HG03342 (cell line): ENCODE measurements around the gene MEGF6.
A peak's percentile ranks its signal among the peaks of the same experiment; 100 is the strongest.

Source experiments
- ATAC-seq: cut with Tn5 transposase; IDR thresholded peaks from one replicate; pipeline ENCODE4 v1.9.1; 2021; ENCODE audit warnings: mild to moderate bottlenecking, moderate library complexity; ENCODE audit not compliant: unreplicated experiment

Gene MEGF6, protein sequence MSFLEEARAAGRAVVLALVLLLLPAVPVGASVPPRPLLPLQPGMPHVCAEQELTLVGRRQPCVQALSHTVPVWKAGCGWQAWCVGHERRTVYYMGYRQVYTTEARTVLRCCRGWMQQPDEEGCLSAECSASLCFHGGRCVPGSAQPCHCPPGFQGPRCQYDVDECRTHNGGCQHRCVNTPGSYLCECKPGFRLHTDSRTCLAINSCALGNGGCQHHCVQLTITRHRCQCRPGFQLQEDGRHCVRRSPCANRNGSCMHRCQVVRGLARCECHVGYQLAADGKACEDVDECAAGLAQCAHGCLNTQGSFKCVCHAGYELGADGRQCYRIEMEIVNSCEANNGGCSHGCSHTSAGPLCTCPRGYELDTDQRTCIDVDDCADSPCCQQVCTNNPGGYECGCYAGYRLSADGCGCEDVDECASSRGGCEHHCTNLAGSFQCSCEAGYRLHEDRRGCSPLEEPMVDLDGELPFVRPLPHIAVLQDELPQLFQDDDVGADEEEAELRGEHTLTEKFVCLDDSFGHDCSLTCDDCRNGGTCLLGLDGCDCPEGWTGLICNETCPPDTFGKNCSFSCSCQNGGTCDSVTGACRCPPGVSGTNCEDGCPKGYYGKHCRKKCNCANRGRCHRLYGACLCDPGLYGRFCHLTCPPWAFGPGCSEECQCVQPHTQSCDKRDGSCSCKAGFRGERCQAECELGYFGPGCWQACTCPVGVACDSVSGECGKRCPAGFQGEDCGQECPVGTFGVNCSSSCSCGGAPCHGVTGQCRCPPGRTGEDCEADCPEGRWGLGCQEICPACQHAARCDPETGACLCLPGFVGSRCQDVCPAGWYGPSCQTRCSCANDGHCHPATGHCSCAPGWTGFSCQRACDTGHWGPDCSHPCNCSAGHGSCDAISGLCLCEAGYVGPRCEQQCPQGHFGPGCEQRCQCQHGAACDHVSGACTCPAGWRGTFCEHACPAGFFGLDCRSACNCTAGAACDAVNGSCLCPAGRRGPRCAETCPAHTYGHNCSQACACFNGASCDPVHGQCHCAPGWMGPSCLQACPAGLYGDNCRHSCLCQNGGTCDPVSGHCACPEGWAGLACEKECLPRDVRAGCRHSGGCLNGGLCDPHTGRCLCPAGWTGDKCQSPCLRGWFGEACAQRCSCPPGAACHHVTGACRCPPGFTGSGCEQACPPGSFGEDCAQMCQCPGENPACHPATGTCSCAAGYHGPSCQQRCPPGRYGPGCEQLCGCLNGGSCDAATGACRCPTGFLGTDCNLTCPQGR (N-terminal part only)

DNA sequence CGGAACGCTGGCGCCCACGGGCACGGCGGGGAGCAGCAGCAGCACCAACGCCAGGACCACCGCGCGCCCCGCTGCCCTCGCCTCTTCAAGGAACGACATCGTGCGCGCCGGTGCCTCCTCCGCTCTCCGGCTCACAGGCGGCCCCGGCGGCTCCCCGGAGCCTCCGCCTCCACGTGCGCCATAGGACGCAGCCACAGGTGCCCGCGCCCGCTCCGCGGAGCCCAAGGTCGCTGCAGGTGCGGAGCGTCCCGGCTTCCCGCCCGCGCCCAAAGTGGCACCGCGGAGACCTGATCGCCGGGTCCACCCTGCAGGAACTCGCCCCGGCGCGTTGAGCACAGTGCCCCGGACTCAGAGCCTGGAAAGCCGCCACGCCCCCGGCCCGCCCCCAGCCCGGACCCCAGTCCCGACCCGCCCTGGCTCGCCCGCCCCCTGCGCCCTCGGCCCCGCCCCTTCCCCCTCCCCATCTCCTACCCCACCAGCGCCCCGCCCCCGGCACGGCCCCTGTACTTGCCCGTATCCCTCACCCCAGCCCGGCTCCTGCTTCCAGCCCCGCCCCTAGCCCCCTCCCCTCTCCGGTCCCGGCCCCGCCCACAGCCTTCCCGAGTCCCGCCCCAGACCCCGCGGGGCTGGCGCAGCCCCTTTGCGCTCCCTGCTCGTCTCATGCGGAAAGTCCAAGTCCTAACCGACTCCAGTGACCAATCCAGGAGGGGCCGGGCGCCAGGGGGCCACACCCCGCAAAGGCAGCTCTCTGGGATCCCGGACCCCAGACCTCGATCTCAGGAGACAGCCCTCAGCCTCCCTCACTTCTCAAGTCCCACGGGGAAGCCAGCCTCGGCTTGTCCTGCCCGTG, at the start of gene MEGF6:
MEGF6 (minus strand) TSS at position 339 of the 850 bp plus-strand sequence; CDS start at position 99, 240 bp downstream.
- no peak for ATAC-seq

- ATAC-seq: no peak
Measured at GRCh38 chr1:3660704-3661103, 49.4 kb upstream of the MEGF6 start.

- ATAC-seq: no peak
Measured at GRCh38 chr1:3659093-3659492, 47.8 kb upstream of the MEGF6 start.

GRCh38 chr1:3658231-3658615, 46.9 kb upstream of the MEGF6 start:
- no peak for ATAC-seq

GRCh38 chr1:3657578-3658230, 46.4 kb upstream of the MEGF6 start:
- ATAC-seq: no peak

- no peak for ATAC-seq
Measured at GRCh38 chr1:3657096-3657475, 45.8 kb upstream of the MEGF6 start.

DNA sequence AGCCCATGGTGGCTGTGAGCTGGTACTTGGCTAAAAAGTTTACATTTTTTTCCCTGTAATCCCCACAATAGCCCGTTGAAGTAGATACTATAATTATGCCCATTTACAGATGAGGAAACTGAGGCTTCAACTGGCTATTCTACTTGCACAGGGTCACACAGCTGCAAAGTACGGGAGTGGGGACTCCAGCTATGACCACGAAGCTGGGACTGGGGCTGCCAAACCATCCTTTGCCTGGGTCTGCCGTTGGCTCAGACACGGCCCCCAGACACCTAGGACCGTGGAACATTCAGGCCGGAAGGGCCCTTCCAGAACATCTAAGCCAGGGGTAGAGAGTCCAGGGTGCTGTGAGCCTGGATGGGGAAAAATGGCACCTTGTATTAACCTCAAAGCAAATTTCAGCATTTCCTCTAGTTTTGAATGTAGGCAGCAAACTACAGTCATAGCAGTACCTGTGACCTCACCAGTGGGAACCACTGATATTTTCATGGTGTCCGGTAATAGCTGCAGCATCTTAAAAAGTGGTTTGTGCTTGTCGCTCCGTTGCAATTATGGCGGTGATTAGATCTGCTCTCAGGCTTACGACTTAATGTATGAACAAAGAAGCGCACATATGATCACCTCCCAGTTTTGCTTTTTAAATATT, 45.3 kb upstream of the MEGF6 start:
- peak; percentile 67 for ATAC-seq

DNA sequence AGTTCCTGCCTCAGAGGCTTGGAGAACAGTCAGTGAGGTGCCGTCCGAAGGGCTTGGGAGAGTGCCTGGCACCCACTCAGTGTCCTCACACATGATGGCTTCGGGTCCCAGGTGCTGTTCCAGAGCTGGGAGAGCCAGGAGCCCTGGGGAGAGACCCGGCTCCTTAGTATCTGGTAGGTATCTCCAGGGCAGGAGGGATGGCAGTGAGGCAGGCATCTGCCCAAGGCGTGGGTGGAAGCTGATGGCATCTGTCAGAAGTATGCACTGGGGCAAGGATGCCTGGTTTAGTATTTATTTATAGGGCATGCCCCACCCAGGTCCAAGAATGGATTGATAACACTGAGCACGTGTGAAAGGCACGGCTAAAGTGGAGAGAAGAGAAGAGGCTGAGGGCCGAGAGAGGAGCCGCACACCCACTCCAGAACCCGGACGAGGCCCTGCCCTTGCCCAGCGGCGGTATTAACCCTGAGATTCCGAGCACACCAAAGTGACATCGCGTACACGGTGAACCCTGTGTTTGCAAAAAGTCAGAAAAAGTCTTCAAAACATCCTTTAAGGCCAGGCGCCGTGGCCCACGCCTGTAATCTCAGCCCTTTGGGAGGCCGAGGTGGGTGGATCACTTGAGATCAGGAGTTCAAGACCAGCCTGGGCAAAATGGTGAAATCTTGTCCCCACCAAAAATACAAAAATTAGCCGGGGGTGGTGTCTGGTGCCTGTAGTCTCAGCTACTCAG, 43.4 kb upstream of the MEGF6 start:
- ATAC-seq: no peak

DNA sequence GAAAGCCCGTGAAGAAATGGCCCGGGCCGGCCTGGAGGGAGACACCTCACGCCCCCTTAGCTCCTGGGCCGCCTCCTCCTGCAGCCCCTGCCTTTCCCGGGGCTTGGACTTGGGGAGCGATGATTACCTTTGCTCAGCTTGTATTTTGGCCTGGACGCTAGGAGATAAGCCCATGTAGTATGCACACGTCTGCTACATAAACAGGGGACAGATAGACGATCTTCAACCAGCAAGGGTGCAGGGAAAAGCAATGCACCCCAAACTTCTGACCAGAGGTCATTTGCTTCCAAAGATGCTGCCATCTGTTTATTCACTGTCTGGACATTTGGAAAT, 41.9 kb upstream of the MEGF6 start:
- no peak for ATAC-seq

DNA sequence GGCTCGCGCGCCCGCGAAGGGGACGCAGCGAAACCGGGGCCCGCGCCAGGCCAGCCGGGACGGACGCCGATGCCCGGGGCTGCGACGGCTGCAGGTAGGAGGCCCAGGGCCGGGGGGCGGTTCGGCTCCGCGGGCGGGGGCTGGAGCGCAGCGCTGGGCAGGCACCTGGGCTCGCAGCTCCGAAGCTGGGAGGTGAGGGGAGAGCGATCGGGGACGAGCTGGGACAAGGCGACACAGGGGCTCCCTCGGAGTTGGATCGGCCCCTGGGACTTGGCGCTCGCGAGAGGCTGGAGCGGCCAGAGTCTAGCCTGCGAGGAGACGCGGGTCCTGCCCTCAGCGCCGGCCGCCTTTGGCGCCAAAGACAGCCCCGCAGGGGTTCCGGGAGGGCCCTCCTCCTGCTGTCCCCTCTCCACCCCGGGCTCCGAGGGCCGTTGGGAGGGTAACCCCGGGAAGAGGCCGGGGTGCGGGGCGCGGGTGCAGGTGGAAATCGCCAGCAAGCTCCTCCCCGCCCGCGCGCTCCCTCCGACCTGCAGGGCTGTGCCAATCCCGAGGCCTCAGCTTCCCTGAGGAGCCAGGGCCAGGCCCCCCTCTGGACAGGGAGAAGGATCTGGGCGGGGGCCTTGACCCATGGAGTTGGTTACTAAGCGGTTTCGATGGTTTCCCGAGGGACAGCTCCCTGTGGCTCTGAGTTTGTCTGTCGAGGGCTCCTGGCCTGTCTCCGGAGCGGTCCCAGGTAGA, 41.4 kb upstream of the MEGF6 start:
- ATAC-seq: no peak

- ATAC-seq: no peak
Measured at GRCh38 chr1:3651930-3652547, 40.7 kb upstream of the MEGF6 start, which contains the start of gene TP73. TSS of gene TP73 (plus strand) at chr1:3652516. CDS start at chr1:3682366, 29,850 bp downstream.

DNA sequence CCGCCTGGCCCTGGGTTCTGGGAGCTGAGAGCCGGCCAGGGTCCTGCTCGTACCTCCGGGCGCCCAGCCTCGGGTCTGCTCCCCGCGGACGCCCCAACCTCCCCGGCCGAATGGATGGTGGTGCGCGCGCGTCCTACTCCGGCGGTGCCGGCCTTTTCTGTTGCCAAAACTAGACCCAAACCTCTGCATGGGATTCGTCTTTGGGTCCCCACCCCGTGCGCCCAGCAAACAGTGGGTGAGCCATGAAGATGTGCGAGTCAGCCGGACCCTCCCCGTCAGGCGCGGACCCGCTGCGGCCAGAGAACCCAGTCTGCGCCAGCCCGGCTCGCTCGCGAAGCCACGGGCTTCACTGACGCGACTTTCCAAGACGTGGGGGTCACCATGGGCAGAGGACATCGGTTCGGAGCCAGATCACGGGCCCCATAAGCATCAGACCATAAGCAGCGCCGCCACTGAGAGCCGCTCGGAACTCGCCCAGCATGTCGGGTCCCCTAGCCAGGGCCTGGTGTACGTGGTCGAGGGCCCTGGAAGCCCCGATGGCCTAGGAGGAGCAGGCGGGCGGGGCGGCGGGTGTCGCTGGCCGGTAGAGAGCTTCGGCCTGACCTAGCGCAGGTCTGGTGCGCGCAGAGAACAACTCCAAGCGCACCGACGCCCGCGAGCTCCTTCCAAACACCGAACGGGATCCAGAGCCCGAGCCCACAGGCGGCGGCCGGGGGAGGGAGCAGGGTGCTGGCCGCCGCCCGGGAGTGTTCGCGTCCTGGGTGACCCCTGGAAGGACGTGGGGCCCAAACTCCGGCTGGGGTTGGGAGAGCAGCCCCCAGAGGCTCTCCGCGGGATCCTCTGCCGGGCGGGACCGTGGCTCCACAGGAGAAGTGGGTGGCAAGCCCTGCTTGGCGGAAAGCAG, 40.0 kb upstream of the MEGF6 start:
- ATAC-seq: no peak

GRCh38 chr1:3650248-3651025, 39.1 kb upstream of the MEGF6 start:
- no peak for ATAC-seq

- peak; percentile 89 for ATAC-seq
Measured at GRCh38 chr1:3649342-3650247, 38.3 kb upstream of the MEGF6 start, which contains the start of gene WRAP73. TSS of gene WRAP73 (minus strand) at chr1:3650103. CDS start at chr1:3649999, 104 bp downstream.

GRCh38 chr1:3646596-3646995, 35.3 kb upstream of the MEGF6 start:
- ATAC-seq: no peak
